ENCODE results near the gene ABCA9.

The ABCA9 gene

GRCh38 chr17:69067274-69068047, 6.7 kb upstream of the ABCA9 start:
- no peak for DNase-seq

GRCh38 chr17:69066482-69066881, 5.8 kb upstream of the ABCA9 start:
- no peak for DNase-seq

GRCh38 chr17:69065113-69065512, 4.4 kb upstream of the ABCA9 start:
- no peak for DNase-seq

GRCh38 chr17:69064476-69064875, 3.7 kb upstream of the ABCA9 start:
- DNase-seq = no peak

- DNase-seq = no peak
Observed at GRCh38 chr17:69064001-69064400, 3.3 kb upstream of the ABCA9 start.

- DNase-seq = no peak
Observed at GRCh38 chr17:69062860-69063581, 2.3 kb upstream of the ABCA9 start.

- DNase-seq = no peak
Observed at GRCh38 chr17:69061721-69062556, 1.2 kb upstream of the ABCA9 start.

GRCh38 chr17:69059458-69060175, 1.1 kb downstream of the ABCA9 start:
- DNase-seq = no peak

GRCh38 chr17:69058165-69058564, 2.6 kb downstream of the ABCA9 start:
- DNase-seq = no peak

GRCh38 chr17:69057280-69057679, 3.4 kb downstream of the ABCA9 start:
- DNase-seq = no peak

- no peak for DNase-seq
Observed at GRCh38 chr17:69056179-69056823, 4.4 kb downstream of the ABCA9 start.

- DNase-seq = no peak
Observed at GRCh38 chr17:69055334-69055733, 5.4 kb downstream of the ABCA9 start.

GRCh38 chr17:69050999-69051775, 9.5 kb downstream of the ABCA9 start:
- DNase-seq = no peak

- no peak for DNase-seq
Observed at GRCh38 chr17:69048634-69049033, 12.1 kb downstream of the ABCA9 start.

- DNase-seq = no peak
Observed at GRCh38 chr17:69047368-69048263, 13.1 kb downstream of the ABCA9 start.

GRCh38 chr17:69046121-69046807, 14.5 kb downstream of the ABCA9 start:
- DNase-seq = no peak

- DNase-seq = no peak
Observed at GRCh38 chr17:69045646-69046045, 15.1 kb downstream of the ABCA9 start.

GRCh38 chr17:69044371-69044770, 16.4 kb downstream of the ABCA9 start:
- DNase-seq = no peak

- no peak for DNase-seq
Observed at GRCh38 chr17:69043098-69043734, 17.5 kb downstream of the ABCA9 start.
